ENCODE results near the gene PRDM16.

- TF ChIP-seq CTCF (IDR thresholded peaks at IDR 0.05) (no peak), POLR2A (IDR thresholded peaks at IDR 0.05) (no peak)
Observed at GRCh38 chr1:3333903-3334302, 264.9 kb downstream of the PRDM16 start.
